Testis (tissue), 2 donors: ENCODE data around the gene FANCE.

Source experiments
- POLR2A ChIP-seq: fragments of 450-650 bp; IDR thresholded peaks from one replicate; pipeline ENCODE4 v1.6.1; 2017; ENCODE audit warnings: antibody characterized with exemption, mild to moderate bottlenecking, moderate library complexity
- TF ChIP-seq, protein P1 (sequence below), 3 experiments: fragments of 450-650 bp in 2 of 3; fragments of 200-600 bp in 1 of 3; sonication (generic) in 1 of 3; IDR thresholded peaks; one replicate each; pipeline ENCODE4 v1.5.1; 2016 to 2019; ENCODE audit warnings: antibody characterized with exemption in 3 of 3, mild to moderate bottlenecking in 2 of 3, moderate library complexity in 1 of 3

DNA sequence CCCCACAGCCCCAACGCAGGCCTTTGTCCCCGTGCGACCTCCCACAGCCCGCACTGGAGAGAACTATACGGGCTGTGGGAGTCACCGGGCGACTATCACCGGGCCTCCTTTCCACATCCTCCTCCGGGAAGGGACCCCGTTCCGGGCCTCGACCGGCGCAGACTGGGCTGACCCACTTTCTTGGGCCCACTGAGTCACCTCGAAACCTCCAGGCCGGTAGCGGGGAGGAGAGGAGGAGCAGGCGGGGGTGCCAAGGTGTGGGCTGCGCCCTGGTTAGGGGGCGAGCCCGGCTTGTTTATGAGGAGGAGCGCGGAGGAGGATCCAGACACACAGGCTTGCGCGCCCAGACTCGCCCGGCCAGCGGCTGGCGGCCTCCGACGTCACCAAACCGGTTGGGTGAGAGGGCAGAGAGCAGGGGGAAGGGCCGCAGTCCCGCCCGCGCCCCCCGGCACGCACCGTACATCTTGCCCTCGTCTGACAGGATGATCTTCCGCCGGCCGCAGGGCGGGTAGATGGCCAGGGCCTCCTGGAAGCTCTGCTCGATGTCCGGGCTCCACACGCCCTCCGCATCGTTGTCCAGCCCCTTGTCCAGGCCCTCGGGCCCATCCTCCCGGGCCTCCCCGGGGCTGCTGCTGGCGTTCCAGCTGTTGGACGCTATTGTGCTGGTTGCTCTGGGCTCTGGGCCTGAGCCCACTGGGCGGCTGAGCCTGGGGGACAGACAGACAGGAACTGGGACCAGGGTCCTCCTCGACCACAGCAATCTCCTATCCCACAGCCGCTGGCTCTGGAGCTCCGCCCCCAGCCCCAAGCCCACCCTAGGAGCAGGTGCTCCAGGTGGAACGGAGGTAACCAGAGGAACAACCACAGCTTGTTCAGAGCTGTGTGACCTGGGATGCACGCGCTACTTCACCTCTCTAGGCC is 34.1 kb downstream of the FANCE start:
- TF ChIP-seq, protein P1, sequence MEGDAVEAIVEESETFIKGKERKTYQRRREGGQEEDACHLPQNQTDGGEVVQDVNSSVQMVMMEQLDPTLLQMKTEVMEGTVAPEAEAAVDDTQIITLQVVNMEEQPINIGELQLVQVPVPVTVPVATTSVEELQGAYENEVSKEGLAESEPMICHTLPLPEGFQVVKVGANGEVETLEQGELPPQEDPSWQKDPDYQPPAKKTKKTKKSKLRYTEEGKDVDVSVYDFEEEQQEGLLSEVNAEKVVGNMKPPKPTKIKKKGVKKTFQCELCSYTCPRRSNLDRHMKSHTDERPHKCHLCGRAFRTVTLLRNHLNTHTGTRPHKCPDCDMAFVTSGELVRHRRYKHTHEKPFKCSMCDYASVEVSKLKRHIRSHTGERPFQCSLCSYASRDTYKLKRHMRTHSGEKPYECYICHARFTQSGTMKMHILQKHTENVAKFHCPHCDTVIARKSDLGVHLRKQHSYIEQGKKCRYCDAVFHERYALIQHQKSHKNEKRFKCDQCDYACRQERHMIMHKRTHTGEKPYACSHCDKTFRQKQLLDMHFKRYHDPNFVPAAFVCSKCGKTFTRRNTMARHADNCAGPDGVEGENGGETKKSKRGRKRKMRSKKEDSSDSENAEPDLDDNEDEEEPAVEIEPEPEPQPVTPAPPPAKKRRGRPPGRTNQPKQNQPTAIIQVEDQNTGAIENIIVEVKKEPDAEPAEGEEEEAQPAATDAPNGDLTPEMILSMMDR (IDR thresholded peaks at IDR 0.05), result no peak
- no peak for TF ChIP-seq POLR2A
